EH (cell line): Measurements from ENCODE around the gene CCDC201.

Source experiments
- DNase-seq: peaks from one replicate; pipeline ENCODE4 v3.0.0-alpha.2; 2015; ENCODE audit warnings: low read depth

Gene CCDC201

GRCh38 chr7:45893374-45893995 is 20.6 kb upstream of the CCDC201 start:
- no peak for DNase-seq

DNA sequence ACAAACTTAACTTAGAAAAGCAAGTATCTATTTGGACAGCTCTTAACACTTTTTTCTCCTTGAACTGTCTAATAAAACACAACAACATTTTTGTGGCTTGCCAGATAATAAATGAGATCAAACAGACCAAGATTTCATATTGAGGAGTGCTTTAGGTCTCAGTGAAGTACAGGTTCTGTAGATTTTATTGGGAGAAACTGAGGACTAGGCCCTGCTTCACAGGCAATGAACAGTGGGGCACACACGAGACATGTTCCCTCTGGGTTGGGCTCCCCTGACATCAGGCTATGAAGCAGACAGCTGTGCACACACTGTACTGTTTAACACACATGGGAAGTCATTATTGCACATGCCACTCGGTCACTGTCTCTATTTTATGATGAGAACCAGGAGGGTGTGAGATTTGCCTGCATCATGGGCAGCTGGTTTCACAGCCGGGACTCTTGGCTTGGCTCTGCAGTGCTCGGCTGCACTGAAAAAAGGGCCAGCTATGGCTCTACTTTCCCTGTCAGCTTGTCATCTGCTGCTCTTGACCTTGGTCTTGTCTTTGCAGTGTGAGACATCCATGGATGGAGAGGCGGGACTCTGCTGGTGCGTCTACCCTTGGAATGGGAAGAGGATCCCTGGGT is 19.6 kb upstream of the CCDC201 start:
- DNase-seq, result no peak

- DNase-seq, result no peak
These were observed 18.9 kb upstream of the CCDC201 start for GRCh38 chr7:45891462-45892402.

- peak; percentile 66 for DNase-seq
These were observed 18.1 kb upstream of the CCDC201 start for GRCh38 chr7:45890902-45891461.

DNA sequence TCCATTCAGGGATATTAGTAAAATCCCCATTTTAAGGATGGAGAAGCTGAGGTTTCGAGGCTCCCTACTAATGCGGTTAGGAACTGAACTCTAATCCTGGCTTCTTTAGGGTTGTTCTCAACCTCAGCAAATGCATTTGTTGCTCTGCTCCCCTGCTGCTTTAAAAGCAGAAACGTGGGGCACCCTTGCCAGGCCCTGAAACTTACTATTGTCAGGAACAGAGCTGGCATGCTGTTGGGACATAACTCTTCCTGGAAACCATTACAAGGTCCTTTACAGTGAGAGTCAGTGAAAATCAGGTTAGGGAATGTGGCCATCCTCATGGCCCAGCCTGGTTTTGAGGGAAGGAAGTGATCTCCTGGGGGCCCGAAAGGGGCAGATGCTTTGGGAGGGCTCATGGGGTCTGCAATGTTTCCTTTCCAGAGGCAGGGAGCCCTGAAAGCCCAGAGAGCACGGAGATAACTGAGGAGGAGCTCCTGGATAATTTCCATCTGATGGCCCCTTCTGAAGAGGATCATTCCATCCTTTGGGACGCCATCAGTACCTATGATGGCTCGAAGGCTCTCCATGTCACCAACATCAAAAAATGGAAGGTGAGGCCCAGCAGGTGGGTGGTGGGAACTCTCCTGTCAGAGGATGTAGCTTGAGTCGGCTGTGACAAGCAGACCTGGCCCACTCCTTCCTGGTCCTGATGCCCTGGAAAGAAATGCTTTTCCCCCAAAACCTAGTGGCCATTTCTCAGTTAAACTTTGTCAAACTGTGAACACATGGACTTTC is 17.4 kb upstream of the CCDC201 start:
- no peak for DNase-seq

- no peak for DNase-seq
These were observed 16.6 kb upstream of the CCDC201 start for GRCh38 chr7:45889367-45890067.

DNA sequence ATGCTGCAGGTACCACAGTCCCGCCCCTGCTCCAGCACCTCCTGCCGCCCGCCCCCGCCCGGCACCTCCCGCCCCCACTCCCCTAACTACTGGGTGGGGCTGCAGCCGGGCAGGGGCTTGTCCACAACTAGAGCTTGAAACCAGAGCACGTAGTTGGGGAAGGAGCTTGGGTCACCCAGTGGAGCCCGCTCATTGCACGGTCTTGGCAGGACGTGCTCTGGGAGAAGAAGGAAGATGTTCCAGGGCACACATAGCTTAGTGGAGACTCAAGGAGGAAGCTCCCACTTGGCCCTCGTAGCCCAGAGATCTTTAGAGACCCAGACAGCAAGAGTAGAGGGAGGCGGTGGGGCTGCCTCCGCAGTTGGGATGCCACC is 16.1 kb upstream of the CCDC201 start:
- DNase-seq, result no peak

DNA sequence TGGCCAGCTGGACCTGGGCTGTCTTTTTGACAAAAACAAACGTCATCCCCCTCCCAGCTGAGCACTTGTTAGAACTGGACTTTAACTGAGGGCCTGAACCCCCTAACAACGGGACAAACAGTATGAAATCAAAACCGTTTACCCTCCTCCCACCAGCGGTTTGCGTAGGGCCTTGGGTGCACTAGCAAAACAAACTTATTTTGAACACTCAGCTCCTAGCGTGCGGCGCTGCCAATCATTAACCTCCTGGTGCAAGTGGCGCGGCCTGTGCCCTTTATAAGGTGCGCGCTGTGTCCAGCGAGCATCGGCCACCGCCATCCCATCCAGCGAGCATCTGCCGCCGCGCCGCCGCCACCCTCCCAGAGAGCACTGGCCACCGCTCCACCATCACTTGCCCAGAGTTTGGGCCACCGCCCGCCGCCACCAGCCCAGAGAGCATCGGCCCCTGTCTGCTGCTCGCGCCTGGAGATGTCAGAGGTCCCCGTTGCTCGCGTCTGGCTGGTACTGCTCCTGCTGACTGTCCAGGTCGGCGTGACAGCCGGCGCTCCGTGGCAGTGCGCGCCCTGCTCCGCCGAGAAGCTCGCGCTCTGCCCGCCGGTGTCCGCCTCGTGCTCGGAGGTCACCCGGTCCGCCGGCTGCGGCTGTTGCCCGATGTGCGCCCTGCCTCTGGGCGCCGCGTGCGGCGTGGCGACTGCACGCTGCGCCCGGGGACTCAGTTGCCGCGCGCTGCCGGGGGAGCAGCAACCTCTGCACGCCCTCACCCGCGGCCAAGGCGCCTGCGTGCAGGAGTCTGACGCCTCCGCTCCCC is 15.5 kb upstream of the CCDC201 start, which contains the start of gene IGFBP1:
IGFBP1 (plus strand) TSS at position 304 of the 808 bp plus-strand sequence; CDS start at position 469, 165 bp downstream.
- DNase-seq, result peak; percentile 50

DNA sequence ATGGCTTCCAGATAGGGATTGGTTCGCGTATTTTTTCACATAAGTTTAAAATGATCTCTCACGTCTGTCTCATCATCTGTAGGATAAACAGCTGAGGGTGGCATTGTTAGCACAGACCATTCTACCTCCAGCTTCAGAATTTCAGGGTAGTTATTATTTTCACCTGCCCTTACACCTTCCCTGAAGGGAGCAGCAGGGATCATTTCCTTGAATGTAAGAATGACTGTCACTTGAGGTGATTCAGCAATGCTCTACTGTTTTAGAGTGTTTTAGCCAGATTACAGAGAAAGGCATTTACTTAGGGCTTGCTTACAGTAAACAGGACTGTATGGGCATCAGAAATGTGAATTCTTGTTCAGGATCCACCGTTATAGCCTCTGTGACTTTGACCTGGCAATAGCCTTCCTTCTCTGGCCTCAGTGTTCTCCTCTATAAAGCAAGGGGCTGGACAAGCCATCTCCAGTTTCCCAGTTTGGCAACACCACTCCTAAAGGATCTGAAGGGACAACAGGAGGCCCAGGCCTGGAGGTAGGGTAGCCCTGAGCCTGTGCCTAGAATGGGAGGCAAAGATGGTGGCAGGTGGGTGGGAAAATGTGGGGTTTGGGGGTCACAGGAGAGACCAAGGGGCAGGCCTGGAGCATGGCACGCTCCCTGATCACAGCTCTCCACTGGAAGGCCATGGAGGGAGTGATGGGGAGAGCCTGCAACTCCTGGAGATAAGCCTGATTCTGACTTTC is 14.2 kb upstream of the CCDC201 start:
- no peak for DNase-seq

- DNase-seq, result peak; percentile 50
These were observed 12.5 kb upstream of the CCDC201 start for GRCh38 chr7:45885264-45885882.

- DNase-seq, result no peak
These were observed 11.3 kb upstream of the CCDC201 start for GRCh38 chr7:45884136-45884535.

DNA sequence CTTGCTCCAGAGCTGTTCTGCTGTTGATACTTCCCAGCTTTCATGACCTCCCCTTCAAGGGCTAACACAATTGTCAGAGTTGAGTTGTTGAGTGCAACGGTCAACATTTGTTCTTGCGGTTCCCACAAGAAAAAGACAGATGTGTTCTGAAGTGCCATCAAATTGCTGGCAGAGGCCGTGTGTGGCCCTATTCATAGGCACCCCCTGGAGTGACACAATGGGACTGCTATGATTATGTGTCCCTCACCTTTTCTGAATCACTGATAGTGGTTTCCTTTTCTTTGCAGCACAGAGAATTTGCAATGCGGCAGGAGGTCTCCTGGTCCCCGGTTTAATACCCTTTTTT is 9.6 kb upstream of the CCDC201 start:
- no peak for DNase-seq

DNA sequence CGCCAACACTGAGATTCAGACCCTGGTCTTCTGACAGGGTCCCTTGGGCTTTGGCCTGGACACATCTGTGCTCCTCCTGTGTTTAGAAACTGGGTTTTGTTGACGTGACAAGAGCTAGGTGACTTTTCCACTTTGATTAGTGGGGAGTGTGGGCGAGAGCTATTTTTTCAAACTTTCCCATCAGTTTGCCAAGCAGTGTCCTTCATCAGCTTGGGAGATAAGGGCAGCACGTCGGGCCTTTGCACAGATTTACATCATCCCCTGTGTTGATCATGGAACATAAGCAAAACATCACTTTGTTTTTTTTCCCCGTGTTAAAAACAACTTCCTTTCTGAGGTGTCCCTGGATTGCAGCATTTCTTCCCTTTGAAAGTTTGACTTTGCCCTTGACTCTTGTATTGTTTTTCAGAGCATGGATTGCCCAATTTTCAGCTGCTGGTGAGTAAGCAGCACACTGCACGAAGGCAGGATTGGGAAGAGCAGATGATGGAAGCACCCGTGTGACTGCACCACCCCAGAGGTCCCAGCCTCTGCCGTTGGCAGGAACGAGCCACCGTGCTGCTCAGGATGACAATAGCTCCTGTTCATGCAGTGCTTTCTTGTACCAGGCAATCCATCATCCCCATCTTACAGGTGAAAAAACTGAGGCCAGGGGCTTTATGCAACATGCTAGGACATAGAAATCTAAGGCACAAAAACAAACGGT is 9.0 kb upstream of the CCDC201 start:
- peak; percentile 71 for DNase-seq

GRCh38 chr7:45881280-45881758 is 8.4 kb upstream of the CCDC201 start:
- no peak for DNase-seq

- DNase-seq, result no peak
These were observed 7.6 kb upstream of the CCDC201 start for GRCh38 chr7:45880433-45880860.

DNA sequence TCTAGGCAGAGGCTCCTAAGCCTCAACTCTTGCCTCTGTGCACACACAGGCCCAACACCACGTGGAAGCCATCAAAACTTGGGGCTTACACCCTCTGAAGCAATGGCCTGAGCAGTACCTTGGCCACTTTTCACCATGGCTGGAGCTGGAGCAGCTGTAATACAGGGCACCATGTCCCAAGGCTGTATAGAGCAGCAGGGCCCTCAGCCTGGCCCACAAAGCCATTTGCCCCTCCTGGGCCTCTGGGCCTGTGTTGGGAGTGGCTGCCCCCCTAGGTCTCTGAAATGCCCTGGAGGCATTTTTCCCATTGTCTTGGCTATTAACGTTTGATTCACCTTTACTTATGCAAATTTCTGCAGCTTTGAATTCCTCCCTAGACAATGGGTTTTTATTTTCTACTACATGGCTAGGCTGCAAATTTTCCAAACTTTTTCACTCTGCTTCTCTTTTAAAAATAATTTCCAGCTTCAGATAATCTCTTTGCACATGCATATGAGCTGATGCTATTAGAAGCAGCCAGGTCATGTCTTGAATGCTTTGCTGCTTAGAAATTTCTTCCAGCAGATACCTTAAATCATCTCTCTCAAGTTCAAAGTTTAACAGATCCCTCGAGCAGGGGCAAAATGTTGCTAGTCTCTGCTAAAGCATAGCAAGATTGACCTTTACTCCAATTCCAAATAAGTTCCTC is 5.7 kb upstream of the CCDC201 start:
- no peak for DNase-seq

GRCh38 chr7:45876519-45876918 is 3.6 kb upstream of the CCDC201 start:
- DNase-seq, result no peak
